Stimulated activated CD8-positive, alpha-beta memory T cell treated with anti-CD3 and anti-CD28 coated beads, Interleukin-7, amount 100 ng/mL, for 24 hours (primary cell): ENCODE data around the gene RRBP1.

Experiments used
- DNase-seq: peaks from one replicate; pipeline ENCODE4 v3.0.0-alpha.2; 2020; ENCODE audit warnings: low read depth

The RRBP1 gene

GRCh38 chr20:17609811-17610377, 72.1 kb downstream of the RRBP1 start:
- DNase-seq = no peak

GRCh38 chr20:17608701-17609497, 73.1 kb downstream of the RRBP1 start:
- DNase-seq = no peak

- DNase-seq = no peak
Observed at GRCh38 chr20:17606001-17606400, 76.0 kb downstream of the RRBP1 start.

GRCh38 chr20:17605131-17605660, 76.8 kb downstream of the RRBP1 start:
- no peak for DNase-seq

- DNase-seq = no peak
Observed at GRCh38 chr20:17602493-17602892, 79.5 kb downstream of the RRBP1 start.

GRCh38 chr20:17601957-17602356, 80.1 kb downstream of the RRBP1 start:
- DNase-seq = no peak

- DNase-seq = no peak
Observed at GRCh38 chr20:17598013-17598550, 84.0 kb downstream of the RRBP1 start.

- no peak for DNase-seq
Observed at GRCh38 chr20:17595856-17596255, 86.2 kb downstream of the RRBP1 start.

- no peak for DNase-seq
Observed at GRCh38 chr20:17594443-17594842, 87.6 kb downstream of the RRBP1 start.

GRCh38 chr20:17593902-17594301, 88.1 kb downstream of the RRBP1 start:
- DNase-seq = no peak

GRCh38 chr20:17590245-17590644, 91.8 kb downstream of the RRBP1 start:
- no peak for DNase-seq

GRCh38 chr20:17589161-17589834, 92.7 kb downstream of the RRBP1 start:
- DNase-seq = no peak

GRCh38 chr20:17587824-17588223, 94.2 kb downstream of the RRBP1 start:
- no peak for DNase-seq

- DNase-seq = no peak
Observed at GRCh38 chr20:17587148-17587547, 94.9 kb downstream of the RRBP1 start.

GRCh38 chr20:17586250-17586649, 95.8 kb downstream of the RRBP1 start:
- no peak for DNase-seq

GRCh38 chr20:17584689-17585088, 97.4 kb downstream of the RRBP1 start:
- DNase-seq = no peak

- no peak for DNase-seq
Observed at GRCh38 chr20:17583126-17583525, 98.9 kb downstream of the RRBP1 start.

- DNase-seq = no peak
Observed at GRCh38 chr20:17580895-17581294, 101.1 kb downstream of the RRBP1 start.

GRCh38 chr20:17579369-17580039, 102.5 kb downstream of the RRBP1 start:
- DNase-seq = no peak

GRCh38 chr20:17576215-17576614, 105.8 kb downstream of the RRBP1 start:
- DNase-seq = no peak

GRCh38 chr20:17573463-17573862, 108.6 kb downstream of the RRBP1 start:
- DNase-seq = no peak

GRCh38 chr20:17572034-17572638, 109.9 kb downstream of the RRBP1 start:
- DNase-seq = no peak
